ENCODE measurements around the gene DCLK3. TPM values are rescaled to one million over a fixed set of nuclear protein-coding genes. Genes with fewer than 3 reads are reported as not detected.

The DCLK3 gene
- total RNA-seq, 3 donors from 2014 or later (not counting 1 experiment from before 2014, with no cell fraction given), result not detected

DNA sequence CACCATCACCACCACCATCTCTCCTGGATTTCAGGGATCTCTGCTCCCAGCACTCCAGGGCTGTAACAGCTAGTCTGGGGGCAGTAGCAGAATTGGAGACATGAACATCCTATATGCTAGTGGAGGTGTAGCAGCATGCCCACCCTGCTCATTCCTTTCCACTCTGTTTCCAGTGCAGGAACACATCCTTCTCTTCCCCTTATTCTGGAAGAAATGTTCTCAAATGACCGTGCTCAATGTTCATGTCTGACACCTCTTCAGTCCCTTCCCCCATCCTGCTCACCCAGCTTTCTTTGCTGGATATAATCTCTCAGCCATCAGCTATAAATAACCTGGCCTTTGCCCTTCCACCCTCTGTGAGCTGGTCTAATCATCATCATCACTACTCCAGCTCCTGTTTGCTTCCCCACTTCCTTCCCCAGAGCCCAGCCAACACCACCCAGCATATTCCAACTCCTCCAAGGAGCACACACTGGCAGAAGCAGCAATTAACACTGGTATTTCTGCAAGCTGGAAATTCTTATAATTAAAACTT, 31.1 kb downstream of the DCLK3 start:
- Mint-ChIP-seq H3K27ac (no peak overlapping the region), H3K4me1 (no peaks in the 10 kb centered on the region), H3K36me3 (no peaks in the 10 kb centered on the region), H3K9me3 (no peaks in the 10 kb centered on the region), H3K27me3 (ENCODE audit: low read depth in 2 of 2) (peaks cover 0 to 17% of the 10 kb centered on the region in 2 donors), H3K4me3 (no peak overlapping the region)
- Histone ChIP-seq H3K36me3 (ENCODE audit: control insufficient read depth, insufficient read depth, low read length) (no peaks in the 10 kb centered on the region), H3K9me3 (ENCODE audit: control insufficient read depth, insufficient read depth, low read length) (no peaks in the 10 kb centered on the region), H3K4me1 (ENCODE audit: control insufficient read depth, insufficient read depth, low read length) (no peaks in the 10 kb centered on the region), H3K27me3 (ENCODE audit: control insufficient read depth, insufficient read depth, low read length) (no peaks in the 10 kb centered on the region), H3K4me3 (ENCODE audit: low read length) (no peak overlapping the region), H3K27ac (ENCODE audit: low read length) (no peak overlapping the region)
- intact Hi-C loops (cut with micrococcal nuclease), result no loop called here
- ATAC-seq (no peak), DNase-seq (no peak)
- WGBS (ENCODE audit: insufficient coverage), result 77% methylated on average over 1 of the region's 1 CpG
- TF ChIP-seq, protein P1, sequence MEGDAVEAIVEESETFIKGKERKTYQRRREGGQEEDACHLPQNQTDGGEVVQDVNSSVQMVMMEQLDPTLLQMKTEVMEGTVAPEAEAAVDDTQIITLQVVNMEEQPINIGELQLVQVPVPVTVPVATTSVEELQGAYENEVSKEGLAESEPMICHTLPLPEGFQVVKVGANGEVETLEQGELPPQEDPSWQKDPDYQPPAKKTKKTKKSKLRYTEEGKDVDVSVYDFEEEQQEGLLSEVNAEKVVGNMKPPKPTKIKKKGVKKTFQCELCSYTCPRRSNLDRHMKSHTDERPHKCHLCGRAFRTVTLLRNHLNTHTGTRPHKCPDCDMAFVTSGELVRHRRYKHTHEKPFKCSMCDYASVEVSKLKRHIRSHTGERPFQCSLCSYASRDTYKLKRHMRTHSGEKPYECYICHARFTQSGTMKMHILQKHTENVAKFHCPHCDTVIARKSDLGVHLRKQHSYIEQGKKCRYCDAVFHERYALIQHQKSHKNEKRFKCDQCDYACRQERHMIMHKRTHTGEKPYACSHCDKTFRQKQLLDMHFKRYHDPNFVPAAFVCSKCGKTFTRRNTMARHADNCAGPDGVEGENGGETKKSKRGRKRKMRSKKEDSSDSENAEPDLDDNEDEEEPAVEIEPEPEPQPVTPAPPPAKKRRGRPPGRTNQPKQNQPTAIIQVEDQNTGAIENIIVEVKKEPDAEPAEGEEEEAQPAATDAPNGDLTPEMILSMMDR (IDR thresholded peaks at IDR 0.05), result no peak

DNA sequence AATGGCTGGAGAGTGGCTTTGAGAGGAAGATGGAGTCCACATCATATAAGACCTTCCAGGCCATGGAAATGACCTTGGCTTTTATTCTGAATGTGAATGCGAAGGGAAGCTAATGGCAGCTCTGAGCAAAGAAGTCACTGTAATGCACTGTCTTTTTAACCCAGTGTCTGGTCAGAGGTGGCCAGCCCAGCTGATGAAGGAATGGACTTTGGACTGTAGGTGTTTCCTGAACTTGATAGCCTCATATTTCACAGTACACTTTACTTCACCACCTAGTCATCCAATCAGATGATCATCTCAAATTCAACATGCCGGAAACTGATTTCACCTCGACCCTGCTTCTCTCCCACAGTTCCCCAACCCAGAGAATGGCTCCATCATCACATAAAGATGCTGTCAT, 33.4 kb downstream of the DCLK3 start:
- ATAC-seq, result no peak
- 88% methylated on average over 3 of the region's 3 CpGs for WGBS (ENCODE audit: insufficient coverage)
- no peak overlapping the region for H3K27ac Mint-ChIP-seq

DNA sequence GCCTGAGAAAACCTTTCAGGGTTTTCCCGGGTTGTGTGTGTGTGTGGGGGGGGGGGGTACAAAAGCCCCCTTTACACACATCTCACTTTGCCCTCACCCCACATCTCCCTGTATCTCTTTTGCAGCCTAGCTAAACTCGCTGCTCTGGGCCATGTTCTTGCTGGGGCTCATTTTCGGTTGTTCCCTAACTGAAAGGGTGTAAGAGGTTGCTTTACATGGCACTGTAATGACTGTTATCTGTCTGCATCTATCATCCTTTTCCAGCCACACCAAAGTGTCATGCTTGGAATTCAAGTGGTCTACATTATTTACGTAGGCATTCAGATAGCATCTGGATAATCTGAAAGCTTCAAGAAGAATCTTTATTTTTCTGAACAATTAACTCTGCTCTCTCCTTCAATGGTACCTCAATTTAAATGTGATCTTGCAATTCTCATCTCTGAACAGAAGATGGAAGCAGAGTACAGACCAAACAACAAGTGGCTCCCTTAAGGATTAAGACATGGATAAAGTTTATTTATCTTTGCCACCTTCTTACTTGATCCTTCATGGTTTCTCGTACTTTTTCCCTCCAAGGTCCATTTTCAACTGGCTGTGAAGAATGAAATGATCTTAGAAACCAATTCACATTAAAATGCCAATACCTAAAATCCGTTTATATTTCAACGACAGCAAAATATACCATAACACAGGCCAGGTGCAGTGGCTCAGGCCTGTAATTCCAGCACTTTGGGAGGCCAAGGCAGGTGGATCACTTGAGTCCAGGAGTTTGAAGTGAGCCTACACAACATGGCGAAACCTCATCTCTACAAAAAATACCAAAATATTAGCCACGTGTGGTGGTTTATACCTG, 34.9 kb downstream of the DCLK3 start:
- no peak overlapping the region for H3K27ac ChIP-seq (ENCODE audit: low read length)
- DNase-seq (peak in 1 of 2 donors; percentile 62), ATAC-seq (peak; percentile 49 to 78 (median 57))
- Mint-ChIP-seq H3K27ac (no peak overlapping the region), H3K9me3 (no peaks in the 10 kb centered on the region), H3K4me1 (no peaks in the 10 kb centered on the region), H3K36me3 (no peaks in the 10 kb centered on the region), H3K4me3 (no peak overlapping the region), H3K27me3 (ENCODE audit: low read depth in 2 of 2) (peaks cover 0 to 22% of the 10 kb centered on the region in 2 donors)
- H3K27me3 ChIP-seq (ENCODE audit: control insufficient read depth, insufficient read depth, low read length), result no peaks in the 10 kb centered on the region
- H3K36me3 ChIP-seq (ENCODE audit: control insufficient read depth, insufficient read depth, low read length), result no peaks in the 10 kb centered on the region
- WGBS (ENCODE audit: insufficient coverage), result 53% methylated on average over 5 of the region's 9 CpGs
- TF ChIP-seq, protein P1 (IDR thresholded peaks at IDR 0.05), result peak; percentile 58
- H3K4me1 ChIP-seq (ENCODE audit: control insufficient read depth, insufficient read depth, low read length), result no peaks in the 10 kb centered on the region
- H3K9me3 ChIP-seq (ENCODE audit: control insufficient read depth, insufficient read depth, low read length), result no peaks in the 10 kb centered on the region
- no peak overlapping the region for H3K4me3 ChIP-seq (ENCODE audit: low read length)
- intact Hi-C loops (cut with micrococcal nuclease), result loop anchor here (1.0 kb wide), 2 partner anchors 140 to 229 kb away; no protein-coding TSS in a partner anchor

More for the DNA sequence above, 33.4 kb downstream of the DCLK3 start:
- H3K27me3 ChIP-seq (ENCODE audit: control insufficient read depth, insufficient read depth, low read length), result no peaks in the 10 kb centered on the region
- DNase-seq, result no peak
- Mint-ChIP-seq H3K4me3 (no peak overlapping the region), H3K36me3 (no peaks in the 10 kb centered on the region), H3K4me1 (no peaks in the 10 kb centered on the region), H3K9me3 (no peaks in the 10 kb centered on the region), H3K27me3 (ENCODE audit: low read depth in 2 of 2) (peaks cover 0 to 20% of the 10 kb centered on the region in 2 donors)
- no peaks in the 10 kb centered on the region for H3K4me1 ChIP-seq (ENCODE audit: control insufficient read depth, insufficient read depth, low read length)
- no peak overlapping the region for H3K4me3 ChIP-seq (ENCODE audit: low read length)
- H3K9me3 ChIP-seq (ENCODE audit: control insufficient read depth, insufficient read depth, low read length), result no peaks in the 10 kb centered on the region
- H3K36me3 ChIP-seq (ENCODE audit: control insufficient read depth, insufficient read depth, low read length), result no peaks in the 10 kb centered on the region
- H3K27ac ChIP-seq (ENCODE audit: low read length), result no peak overlapping the region
- TF ChIP-seq, protein P1 (IDR thresholded peaks at IDR 0.05), result no peak
- intact Hi-C loops (cut with micrococcal nuclease), result no loop called here
